ENCODE results near the gene TMEM132A. TPM values are rescaled to one million over a fixed set of nuclear protein-coding genes. Genes with fewer than 3 reads are reported as not detected.
A peak's percentile ranks its signal among the peaks of the same experiment; 100 is the strongest.
"Not testable (repeated sequence)": the region's sequence is repeated elsewhere in the genome, so short reads cannot be mapped to it uniquely, and the experiment has no call there.

Gene TMEM132A
- total RNA-seq, 2 donors from 2014 or later = 7.8 to 9.2 TPM

DNA sequence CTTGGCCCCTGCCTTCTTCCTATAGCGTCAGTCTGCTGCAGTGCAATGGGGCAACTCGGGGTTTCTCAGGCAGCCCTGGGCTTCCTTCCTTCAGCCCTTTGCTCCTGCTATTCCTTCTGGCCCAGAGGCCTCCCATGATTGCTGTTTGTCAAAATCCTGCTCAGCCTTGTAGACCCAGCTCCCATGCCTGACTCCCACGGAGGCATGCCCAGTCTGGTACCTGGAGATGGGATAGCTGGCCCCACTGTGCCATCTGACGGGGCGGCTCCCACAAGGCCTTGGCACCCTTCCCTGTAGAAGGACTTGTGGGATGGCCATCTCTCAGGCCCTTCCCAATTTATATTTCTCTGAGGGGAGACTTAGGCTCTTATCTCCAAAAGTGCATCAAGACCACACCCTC lies 46.6 kb downstream of the TMEM132A start:
- DNase-seq = no peak
- intact Hi-C loops (cut with DNase I, micrococcal nuclease) = no loop called here

GRCh38 chr11:60971520-60971919 lies 47.3 kb downstream of the TMEM132A start, which contains the start of gene CD6:
TSS of gene CD6 (plus strand) at chr11:60971680. CDS start at chr11:60971866, 186 bp downstream.
- no peak for ATAC-seq
- no peak for DNase-seq
- intact Hi-C loops (cut with DNase I, micrococcal nuclease) = no loop called here

More for the DNA sequence above, 46.6 kb downstream of the TMEM132A start:
- ATAC-seq = no peak

DNA sequence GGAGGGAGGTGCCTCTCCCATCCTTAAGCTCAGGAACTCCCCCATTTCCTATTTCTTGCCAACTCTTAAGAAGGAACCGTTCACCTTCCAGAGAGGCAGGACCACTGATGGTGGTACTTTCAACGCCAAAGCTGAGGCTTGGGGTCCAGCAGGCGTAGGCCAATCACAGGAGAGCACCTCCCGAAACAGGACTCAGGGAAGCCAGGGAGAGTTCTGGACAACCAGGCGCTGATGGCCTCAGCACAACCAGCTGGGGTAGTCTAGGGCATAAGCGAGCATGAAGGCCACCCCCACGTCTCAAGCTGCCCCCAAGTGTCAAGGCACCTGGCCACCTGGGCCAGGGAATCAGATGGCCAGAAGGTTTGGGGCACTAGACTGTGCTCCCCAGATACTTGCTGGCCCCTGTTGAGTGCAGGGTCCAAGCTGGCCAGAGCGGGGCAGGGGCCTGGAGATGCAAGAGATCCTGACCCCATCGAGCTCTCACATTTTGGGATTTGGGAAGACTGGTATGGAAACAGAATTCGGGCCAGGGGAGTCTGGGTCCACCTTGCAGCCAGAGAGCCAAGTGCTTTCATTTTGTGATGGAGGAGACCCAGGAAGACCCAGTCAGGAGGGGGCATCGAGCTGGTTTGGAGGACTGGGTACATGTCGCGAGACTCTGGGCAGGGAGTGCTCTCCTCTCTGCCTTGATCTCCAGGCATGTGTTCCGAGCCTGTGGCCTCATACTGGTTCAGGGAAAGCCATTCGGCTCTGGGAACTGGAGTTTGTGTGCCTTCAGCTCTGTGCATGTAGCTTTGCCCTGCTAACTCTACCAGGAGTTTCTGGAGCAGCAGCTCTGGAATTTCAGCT lies 48.1 kb downstream of the TMEM132A start:
- DNase-seq (no peak), ATAC-seq (no peak)
- intact Hi-C loops (cut with DNase I, micrococcal nuclease) = no loop called here

GRCh38 chr11:60973699-60974098 lies 49.4 kb downstream of the TMEM132A start:
- intact Hi-C loops (cut with DNase I, micrococcal nuclease) = no loop called here
- ATAC-seq = no peak
- DNase-seq = no peak

GRCh38 chr11:60974316-60974715 lies 50.1 kb downstream of the TMEM132A start:
- ATAC-seq; intact Hi-C loops (cut with DNase I, micrococcal nuclease); DNase-seq: not testable (repeated sequence)

DNA sequence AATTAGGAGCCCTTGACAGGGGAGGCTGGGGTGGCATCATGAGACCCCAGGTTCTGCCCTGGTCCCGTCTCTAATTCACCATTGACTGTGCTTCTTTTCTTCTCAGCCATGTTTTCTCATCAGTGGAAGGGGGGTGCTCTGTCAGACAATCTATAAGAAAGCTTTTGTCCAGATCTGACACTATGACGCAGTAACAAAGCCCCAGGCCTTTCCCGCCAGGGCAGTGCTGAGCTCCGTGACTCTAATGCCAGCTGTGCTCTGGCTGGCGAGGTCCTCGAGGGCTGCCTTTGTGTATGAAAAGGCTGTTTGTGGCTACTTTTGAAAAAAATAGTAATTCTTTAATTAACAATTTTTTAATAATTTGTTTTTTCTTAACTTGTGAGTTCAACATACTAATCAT lies 50.5 kb downstream of the TMEM132A start:
- no peak for ATAC-seq
- no peak for DNase-seq
- intact Hi-C loops (cut with DNase I, micrococcal nuclease) = no loop called here

DNA sequence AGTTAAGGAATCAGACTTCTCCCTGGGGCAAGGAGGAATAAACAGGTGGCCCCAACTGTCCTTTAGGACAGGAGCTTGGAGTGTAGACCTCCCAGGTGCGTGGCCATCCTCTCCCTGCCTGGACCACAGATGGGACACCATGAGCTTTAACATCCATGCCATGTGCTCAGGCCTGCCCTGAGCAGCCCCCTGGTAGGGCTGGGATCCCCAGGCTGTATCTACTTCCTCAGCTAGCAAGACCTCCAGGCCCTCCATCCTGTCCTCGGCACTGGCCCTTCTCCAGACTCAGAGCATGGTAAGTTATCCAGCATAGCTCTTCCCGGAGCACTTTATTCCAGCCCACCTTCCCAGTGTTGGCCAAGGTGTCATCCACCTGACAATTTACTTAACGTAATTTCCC lies 53.0 kb downstream of the TMEM132A start:
- DNase-seq (no peak), ATAC-seq (no peak)
- intact Hi-C loops (cut with DNase I, micrococcal nuclease) = no loop called here

DNA sequence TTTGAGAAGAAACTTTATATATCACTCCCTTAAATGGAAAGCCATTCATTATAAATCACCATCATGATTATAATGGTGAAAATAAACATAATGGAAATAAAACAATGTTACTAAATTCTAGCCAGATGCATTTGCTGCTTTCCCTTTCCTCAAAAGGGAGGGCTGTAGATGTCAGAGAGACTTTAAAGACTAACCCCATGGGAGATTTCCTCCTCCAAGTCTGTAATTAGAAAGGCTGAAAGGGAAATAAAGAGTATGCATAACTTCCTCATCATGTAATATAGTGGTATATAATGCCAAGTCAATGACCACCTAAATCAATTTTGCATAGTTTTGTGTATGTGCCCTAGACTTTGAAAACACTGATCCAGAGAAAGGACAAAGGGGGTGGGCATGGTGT lies 53.6 kb downstream of the TMEM132A start:
- DNase-seq (no peak), ATAC-seq (no peak)
- intact Hi-C loops (cut with DNase I, micrococcal nuclease) = no loop called here

GRCh38 chr11:60978546-60979380 lies 54.5 kb downstream of the TMEM132A start:
- intact Hi-C loops (cut with DNase I, micrococcal nuclease) = no loop called here
- no peak for ATAC-seq
- DNase-seq = no peak

GRCh38 chr11:60981515-60981914 lies 57.3 kb downstream of the TMEM132A start:
- intact Hi-C loops (cut with DNase I, micrococcal nuclease) = no loop called here
- ATAC-seq (no peak), DNase-seq (no peak)

DNA sequence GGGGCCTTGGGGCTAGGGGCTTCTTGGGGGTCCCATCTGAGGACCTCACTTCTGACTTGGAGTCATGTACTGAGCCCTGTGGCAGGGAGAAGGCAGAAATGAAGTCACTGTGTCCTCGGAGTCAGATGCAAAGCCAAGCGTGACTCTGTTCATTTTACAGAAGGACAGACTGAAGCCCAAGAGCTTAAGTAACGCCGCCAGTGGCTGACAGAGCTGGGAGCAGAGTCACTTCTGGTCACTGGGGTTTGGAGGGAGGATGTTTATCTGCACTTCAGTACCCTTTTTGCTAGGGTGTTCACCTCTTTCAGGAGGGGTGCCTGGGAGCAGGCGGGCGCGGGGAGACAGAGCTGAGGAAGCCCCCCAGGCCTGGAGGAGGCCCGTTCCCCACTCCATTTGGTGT lies 57.9 kb downstream of the TMEM132A start:
- DNase-seq (no peak), ATAC-seq (no peak)
- intact Hi-C loops (cut with DNase I, micrococcal nuclease) = no loop called here

DNA sequence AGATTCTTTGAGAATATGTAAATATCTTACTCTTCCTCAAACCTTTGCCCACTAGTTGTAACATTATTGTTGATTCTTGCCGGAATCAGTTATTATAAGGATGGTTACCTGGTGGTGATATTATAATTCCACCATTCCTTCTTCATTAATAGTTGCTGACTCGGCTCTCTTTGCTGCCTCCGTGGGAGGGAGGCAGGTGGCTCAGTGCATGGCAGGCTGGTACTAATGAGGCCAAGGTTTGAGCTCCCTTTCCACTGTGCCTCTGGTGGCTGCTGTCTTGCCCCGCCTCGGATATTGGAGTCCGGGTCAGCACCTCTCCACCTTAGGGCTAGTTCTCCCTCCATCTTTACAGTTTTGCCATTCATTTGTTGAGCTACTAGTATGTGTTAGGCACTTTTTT lies 59.9 kb downstream of the TMEM132A start:
- DNase-seq = no peak
- intact Hi-C loops (cut with DNase I, micrococcal nuclease) = no loop called here
- ATAC-seq = no peak

GRCh38 chr11:60984636-60985035 lies 60.4 kb downstream of the TMEM132A start:
- ATAC-seq (no peak), DNase-seq (no peak)

GRCh38 chr11:60985501-60985900 lies 61.2 kb downstream of the TMEM132A start:
- ATAC-seq = no peak

More at GRCh38 chr11:60984636-60985035, 60.4 kb downstream of the TMEM132A start:
- intact Hi-C loops (cut with DNase I, micrococcal nuclease) = no loop called here

DNA sequence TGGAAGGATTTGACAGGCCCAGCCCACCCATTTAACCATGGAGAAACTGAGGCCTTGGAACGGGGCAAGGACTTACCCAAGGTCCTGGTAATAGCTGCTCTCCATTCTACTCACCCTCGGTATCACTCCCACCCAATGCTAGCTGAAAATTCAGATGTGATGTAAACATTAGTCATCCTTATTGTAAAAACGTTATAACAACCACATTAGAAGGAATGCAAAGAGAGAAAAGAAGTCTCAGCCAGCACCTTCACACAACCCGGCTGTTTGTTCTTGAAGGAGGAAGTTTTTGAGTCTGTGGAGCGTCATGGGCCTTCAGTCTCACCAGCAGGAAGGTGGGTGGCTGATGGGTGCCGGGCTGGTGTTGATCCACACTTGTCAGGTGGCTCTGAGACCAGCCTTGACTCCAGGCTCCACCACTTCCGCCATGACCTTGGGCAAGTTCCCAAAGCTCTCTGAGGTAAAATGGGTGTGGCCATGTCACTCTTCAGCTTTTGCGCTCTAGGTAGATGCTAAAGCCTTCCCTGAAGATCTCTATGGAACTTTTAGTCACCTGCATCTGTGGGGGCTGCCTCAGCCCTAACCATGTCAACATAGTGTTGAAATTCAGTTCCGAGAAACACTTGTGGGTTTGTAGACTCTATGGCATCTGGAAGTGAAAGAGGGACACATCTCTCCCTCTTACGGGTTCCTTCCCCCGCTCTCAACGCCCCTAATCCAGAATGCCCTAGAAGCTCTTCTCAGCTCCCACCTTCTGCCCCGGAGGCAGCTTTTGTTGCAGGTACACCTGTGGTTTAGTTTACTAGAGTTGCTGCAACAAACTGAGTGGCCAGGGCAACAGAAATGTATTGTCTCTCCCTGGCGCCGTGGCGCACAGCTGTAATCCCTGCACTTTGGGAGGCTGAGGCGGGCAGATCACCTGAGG lies 62.0 kb downstream of the TMEM132A start:
- ATAC-seq (peak; percentile 92), DNase-seq (peak; percentile 55 to 66)
- intact Hi-C loops (cut with DNase I, micrococcal nuclease) = no loop called here

More at GRCh38 chr11:60985501-60985900, 61.2 kb downstream of the TMEM132A start:
- intact Hi-C loops (cut with DNase I, micrococcal nuclease) = no loop called here
- no peak for DNase-seq

All from left colon (tissue), 2 donors.